DOHH2 (cell line): ENCODE data around the gene ALK.

ENCODE experiments used
- H3F3A ChIP-seq: fragments of 200-600 bp; sonication (generic), shearing (Covaris generic); 2 replicates; pipeline ENCODE4 v1.6.0; 2016; ENCODE audit warnings: antibody characterized with exemption, mild to moderate bottlenecking; ENCODE audit not compliant: control insufficient read depth, insufficient read depth
- H3K27ac ChIP-seq: fragments of 200-600 bp; sonication (generic); 2 replicates; pipeline ENCODE4 v1.5.1; 2014; ENCODE audit warnings: low read depth, mild to moderate bottlenecking, low read length, moderate library complexity
- H3K27me3 ChIP-seq: fragments of 200-600 bp; sonication (generic); 2 replicates; pipeline ENCODE4 v1.6.1; 2014; ENCODE audit warnings: mild to moderate bottlenecking, low read length, mixed read lengths; ENCODE audit not compliant: control insufficient read depth
- H3K36me3 ChIP-seq: fragments of 200-600 bp; sonication (generic); 2 replicates; pipeline ENCODE4 v1.6.1; 2014; ENCODE audit warnings: mild to moderate bottlenecking, low read length, moderate library complexity, mixed read lengths; ENCODE audit not compliant: control insufficient read depth
- H3K4me1 ChIP-seq: fragments of 200-600 bp; sonication (generic); 2 replicates; pipeline ENCODE4 v1.6.1; 2014; ENCODE audit warnings: mild to moderate bottlenecking, low read length, mixed read lengths; ENCODE audit not compliant: control insufficient read depth
- H3K4me2 ChIP-seq: fragments of 200-600 bp; sonication (generic); 2 replicates; pipeline ENCODE4 v1.6.0; 2014; ENCODE audit warnings: mild to moderate bottlenecking, low read length, moderate library complexity
- H3K4me3 ChIP-seq: fragments of 200-600 bp; sonication (generic); 2 replicates; pipeline ENCODE4 v1.5.1; 2014; ENCODE audit warnings: mild to moderate bottlenecking, low read length, mixed read lengths
- H3K79me2 ChIP-seq: fragments of 200-600 bp; sonication (generic); 2 replicates; pipeline ENCODE4 v1.6.1; 2014; ENCODE audit warnings: mild to moderate bottlenecking, low read length, mixed read lengths; ENCODE audit not compliant: control insufficient read depth
- H3K9me2 ChIP-seq: fragments of 200-600 bp; sonication (generic); replicated peaks from 2 replicates; pipeline ENCODE4 v1.6.1; 2014; ENCODE audit warnings: mild to moderate bottlenecking, low read length, mixed read lengths; ENCODE audit not compliant: control insufficient read depth
- H3K9me3 ChIP-seq: fragments of 200-600 bp; sonication (generic); 2 replicates; pipeline ENCODE4 v1.6.1; 2014; ENCODE audit warnings: antibody characterized with exemption, low read length, mixed read lengths; ENCODE audit not compliant: control insufficient read depth, insufficient read depth
- H4K20me1 ChIP-seq: fragments of 200-600 bp; sonication (generic); 2 replicates; pipeline ENCODE4 v1.6.0; 2014; ENCODE audit warnings: low read depth, mild to moderate bottlenecking, antibody characterized with exemption, low read length, moderate library complexity; ENCODE audit not compliant: control insufficient read depth, insufficient read depth
- EZH2phosphoT487 ChIP-seq: fragments of 200-600 bp; sonication (generic); IDR thresholded peaks from 2 replicates; pipeline ENCODE4 v1.6.1; 2017; ENCODE audit warnings: borderline replicate concordance, mild to moderate bottlenecking, antibody characterized with exemption, low read length, moderate library complexity, mixed read lengths
- TF ChIP-seq, protein P1 (sequence below): fragments of 200-600 bp; sonication (generic); IDR thresholded peaks from one replicate; pipeline ENCODE4 v1.5.1; 2014; ENCODE audit warnings: antibody characterized with exemption, mild to moderate bottlenecking, low read depth, low read length; ENCODE audit not compliant: poor library complexity, severe bottlenecking

ALK gene

GRCh38 chr2:29242621-29243375 is 678.6 kb downstream of the ALK start:
- Histone ChIP-seq H3K27me3 (no peaks in the 10 kb centered on the region), H3K27ac (no peak overlapping the region), H3K9me2 (no peaks in the 10 kb centered on the region), H3K79me2 (no peaks in the 10 kb centered on the region), H3K9me3 (no peaks in the 10 kb centered on the region), H3K4me2 (no peak overlapping the region), H3K4me1 (peaks cover under 1% of the 10 kb centered on the region; the same call in 1 of the 2 replicates), H3K36me3 (no peaks in the 10 kb centered on the region), H4K20me1 (no peaks in the 10 kb centered on the region), H3F3A (no peaks in the 10 kb centered on the region; the same call in 1 of the 2 replicates), H3K4me3 (no peak overlapping the region)
- no peak for TF ChIP-seq EZH2phosphoT487
- TF ChIP-seq, protein P1, sequence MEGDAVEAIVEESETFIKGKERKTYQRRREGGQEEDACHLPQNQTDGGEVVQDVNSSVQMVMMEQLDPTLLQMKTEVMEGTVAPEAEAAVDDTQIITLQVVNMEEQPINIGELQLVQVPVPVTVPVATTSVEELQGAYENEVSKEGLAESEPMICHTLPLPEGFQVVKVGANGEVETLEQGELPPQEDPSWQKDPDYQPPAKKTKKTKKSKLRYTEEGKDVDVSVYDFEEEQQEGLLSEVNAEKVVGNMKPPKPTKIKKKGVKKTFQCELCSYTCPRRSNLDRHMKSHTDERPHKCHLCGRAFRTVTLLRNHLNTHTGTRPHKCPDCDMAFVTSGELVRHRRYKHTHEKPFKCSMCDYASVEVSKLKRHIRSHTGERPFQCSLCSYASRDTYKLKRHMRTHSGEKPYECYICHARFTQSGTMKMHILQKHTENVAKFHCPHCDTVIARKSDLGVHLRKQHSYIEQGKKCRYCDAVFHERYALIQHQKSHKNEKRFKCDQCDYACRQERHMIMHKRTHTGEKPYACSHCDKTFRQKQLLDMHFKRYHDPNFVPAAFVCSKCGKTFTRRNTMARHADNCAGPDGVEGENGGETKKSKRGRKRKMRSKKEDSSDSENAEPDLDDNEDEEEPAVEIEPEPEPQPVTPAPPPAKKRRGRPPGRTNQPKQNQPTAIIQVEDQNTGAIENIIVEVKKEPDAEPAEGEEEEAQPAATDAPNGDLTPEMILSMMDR = no peak

DNA sequence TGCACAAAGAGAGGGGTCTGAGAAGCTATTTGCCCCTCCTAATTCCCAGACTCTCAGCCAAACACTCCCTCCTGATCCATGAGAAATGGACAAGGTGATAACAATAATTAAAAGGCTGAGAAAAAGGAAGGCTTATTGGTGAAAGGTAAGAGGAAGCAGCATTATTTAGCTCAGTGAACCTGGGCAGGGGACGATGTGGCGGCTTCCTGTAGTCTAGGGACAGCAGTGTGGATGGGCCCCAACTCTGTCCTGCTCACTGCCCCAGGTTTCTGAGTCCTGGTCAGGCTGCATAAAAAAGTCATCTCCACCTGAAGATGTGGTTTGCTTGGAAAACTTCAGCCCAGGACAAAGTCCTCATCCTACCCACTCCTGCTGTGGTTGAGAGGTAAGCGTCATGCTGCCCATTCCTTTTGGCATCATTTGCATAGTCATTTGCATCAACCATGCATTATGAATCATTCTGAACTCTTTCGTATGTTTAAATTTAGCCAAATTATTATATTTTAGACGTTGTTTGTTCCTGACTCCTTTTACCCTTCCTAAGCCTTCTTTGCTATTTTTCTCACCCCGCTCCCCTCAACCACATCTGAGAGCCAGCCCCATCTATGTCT is 679.3 kb downstream of the ALK start:
- H3K4me1 ChIP-seq = no peaks in the 10 kb centered on the region
- H4K20me1 ChIP-seq = no peaks in the 10 kb centered on the region
- no peak for TF ChIP-seq EZH2phosphoT487
- TF ChIP-seq, protein P1 = no peak
- no peaks in the 10 kb centered on the region for H3F3A ChIP-seq
- H3K9me2 ChIP-seq = no peaks in the 10 kb centered on the region
- H3K36me3 ChIP-seq = no peaks in the 10 kb centered on the region
- H3K27me3 ChIP-seq = no peaks in the 10 kb centered on the region
- H3K79me2 ChIP-seq = no peaks in the 10 kb centered on the region
- H3K4me3 ChIP-seq = no peak overlapping the region
- no peak overlapping the region for H3K4me2 ChIP-seq
- no peaks in the 10 kb centered on the region for H3K9me3 ChIP-seq
- H3K27ac ChIP-seq = no peak overlapping the region

DNA sequence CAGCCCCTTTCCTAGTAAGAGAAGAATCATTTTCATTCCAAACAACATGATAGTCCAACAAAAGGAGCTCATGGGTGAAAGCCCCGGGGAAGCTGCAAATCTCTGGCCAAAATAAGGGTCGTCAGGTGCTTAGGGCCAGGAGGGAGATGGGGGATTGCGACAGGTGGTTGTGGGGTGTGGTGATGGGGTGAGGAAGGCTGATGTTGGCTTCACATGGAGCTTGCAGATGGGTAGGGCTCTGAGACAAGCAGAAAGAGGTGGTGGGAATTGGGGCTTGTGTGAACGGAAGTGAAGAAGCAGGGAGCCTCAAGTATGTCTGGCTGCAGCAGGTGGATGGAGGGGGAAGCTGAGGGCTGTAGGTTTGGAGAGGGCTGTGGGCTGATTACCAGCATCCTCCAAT is 680.0 kb downstream of the ALK start:
- Histone ChIP-seq H3K9me3 (no peaks in the 10 kb centered on the region), H4K20me1 (no peaks in the 10 kb centered on the region), H3K4me1 (no peaks in the 10 kb centered on the region), H3K27ac (no peak overlapping the region), H3F3A (no peaks in the 10 kb centered on the region), H3K36me3 (no peaks in the 10 kb centered on the region), H3K27me3 (no peaks in the 10 kb centered on the region), H3K9me2 (no peaks in the 10 kb centered on the region), H3K4me2 (no peak overlapping the region), H3K4me3 (no peak overlapping the region), H3K79me2 (no peaks in the 10 kb centered on the region)
- TF ChIP-seq EZH2phosphoT487 = no peak
- TF ChIP-seq, protein P1 = no peak
